ENCODE measurements around the gene SPACA7. TPM values are rescaled to one million over a fixed set of nuclear protein-coding genes. Genes with fewer than 3 reads are reported as not detected.

Gene SPACA7
- total and polyA plus RNA-seq, 9 of the 15 experiments (the other 6 are each of a cell fraction or from before 2014, with no cell fraction given): not detected

GRCh38 chr13:112443995-112444311 is 67.8 kb downstream of the SPACA7 start (continued):
- no peak for TF ChIP-seq CHD4 (IDR thresholded peaks at IDR 0.05; ENCODE audit: insufficient read depth, insufficient replicate concordance, low read depth, low read length, poor library complexity, severe bottlenecking)

- POLR2A ChIA-PET: interaction anchor here (0.6 kb wide), 1 partner anchor 1012 kb away, joined by 3 read pairs; no protein-coding TSS in a partner anchor
- DNase-seq (ENCODE audit: extremely low read depth in 1 of 4, low spot score in 3 of 4): no peak
- no peak overlapping the region for H3K27ac ChIP-seq (ENCODE audit: extremely low read depth, low read depth, low read length)
- peaks cover 18 to 54% of the 10 kb centered on the region in 2 experiments; a peak in 4 of 5 replicates for H3K27me3 ChIP-seq (ENCODE audit: control insufficient read depth in 2 of 2, insufficient read depth in 2 of 2, low read length in 2 of 2)
- H4K20me1 ChIP-seq (replicated peaks; ENCODE audit: control insufficient read depth, insufficient read depth, low read length): no peaks in the 10 kb centered on the region
- intact Hi-C loops (cut with micrococcal nuclease) (loop anchor here (5.0 kb wide), 1 partner anchor 428 kb away; no protein-coding TSS in a partner anchor), in situ Hi-C loops (cut with MboI) (loop anchor here (10.0 kb wide), 1 partner anchor 970 kb away; no protein-coding TSS in a partner anchor)
- 12% methylated on average over 20 of the region's 42 CpGs for WGBS (ENCODE audit: insufficient coverage, low coverage, missing lambda C conversion rate)
- H3K9me1 ChIP-seq (ENCODE audit: control insufficient read depth, insufficient read depth, low read length): no peaks in the 10 kb centered on the region
- H2AFZ ChIP-seq (ENCODE audit: low read depth, low read length): no peak overlapping the region
- no peak overlapping the region for H3K4me3 ChIP-seq
- H3K9ac ChIP-seq (ENCODE audit: insufficient read depth in 1 of 2, low read depth in 2 of 2, low read length in 2 of 2): no peak overlapping the region
- no peak for FAIRE-seq
- CTCF ChIA-PET (ENCODE audit: low intra/inter-chr PET ratio): interaction anchor here (1.8 kb wide), 1 partner anchor 970 kb away, joined by 6 read pairs; no protein-coding TSS in a partner anchor
- no TSS peak for BruUV-seq (replicated peaks)
- no peak overlapping the region for H3K4me2 ChIP-seq (ENCODE audit: insufficient read depth, low read length)
- no peak for ATAC-seq
- TF ChIP-seq FOXA3 (CRISPR knock-in tag; conservative IDR thresholded peaks at IDR 0.05 in 1 of 2, IDR thresholded peaks at IDR 0.05 in 1 of 2) (no peak), GTF2E2 (tag; IDR thresholded peaks at IDR 0.05) (no peak)
- H3K36me3 ChIP-seq (ENCODE audit: control insufficient read depth, insufficient read depth, low read length): no peaks in the 10 kb centered on the region
- H3K4me1 ChIP-seq (replicated peaks in 1 of 2; ENCODE audit: control insufficient read depth in 2 of 2, insufficient read depth in 2 of 2, low read length in 2 of 2): peaks cover 0 to 7% of the 10 kb centered on the region in 2 experiments; a peak in 1 of 5 replicates
- H3K9me3 ChIP-seq (replicated peaks; ENCODE audit: control insufficient read depth, insufficient read depth, low read depth, low read length): no peaks in the 10 kb centered on the region
- H3K79me2 ChIP-seq (ENCODE audit: control insufficient read depth, insufficient read depth, low read length): no peaks in the 10 kb centered on the region
These were observed 68.6 kb downstream of the SPACA7 start for GRCh38 chr13:112444416-112445399.

Data from K562 (cell line).